HEK293 (cell line): ENCODE results near the gene AARS2.
A peak's percentile ranks its signal among the peaks of the same experiment; 100 is the strongest.

Experiments
- FEZF1 ChIP-seq: fragments of 450-650 bp; formaldehyde crosslinking; IDR thresholded peaks from 2 replicates; pipeline ENCODE4 v1.5.1; 2016; ENCODE audit warnings: missing biosample characterization, missing genetic modification characterization
- HOXA7 ChIP-seq: sonication (generic); formaldehyde crosslinking; IDR thresholded peaks from 2 replicates; pipeline ENCODE4 v1.8.1; 2022; ENCODE audit warnings: missing genetic modification reagents, borderline replicate concordance
- KLF9 ChIP-seq: fragments of 450-650 bp; formaldehyde crosslinking; IDR thresholded peaks from 2 replicates; pipeline ENCODE4 v1.5.1; 2016; ENCODE audit warnings: missing biosample characterization, missing genetic modification characterization, low read depth
- SP3 ChIP-seq: fragments of 450-650 bp; formaldehyde crosslinking; IDR thresholded peaks from 2 replicates; pipeline ENCODE4 v1.5.1; 2016; ENCODE audit warnings: missing biosample characterization, missing genetic modification characterization
- ZBTB21 ChIP-seq: fragments of 450-650 bp; formaldehyde crosslinking; IDR thresholded peaks from 2 replicates; pipeline ENCODE4 v1.5.1; 2017; ENCODE audit warnings: missing biosample characterization, missing genetic modification characterization
- ZEB2 ChIP-seq: fragments of 450-650 bp; formaldehyde crosslinking; IDR thresholded peaks from 2 replicates; pipeline ENCODE4 v1.5.1; 2016; ENCODE audit warnings: missing biosample characterization, missing genetic modification characterization
- ZNF121 ChIP-seq: fragments of 450-650 bp; formaldehyde crosslinking; IDR thresholded peaks from 2 replicates; pipeline ENCODE4 v1.5.1; 2016; ENCODE audit warnings: missing biosample characterization, missing genetic modification characterization
- ZNF132 ChIP-seq: fragments of 450-650 bp; formaldehyde crosslinking; IDR thresholded peaks from 2 replicates; pipeline ENCODE4 v1.5.1; 2017; ENCODE audit warnings: missing biosample characterization, missing genetic modification characterization, borderline replicate concordance
- ZNF138 ChIP-seq: fragments of 450-650 bp; formaldehyde crosslinking; IDR thresholded peaks from 2 replicates; pipeline ENCODE4 v1.5.1; 2016; ENCODE audit warnings: missing biosample characterization, missing genetic modification characterization, borderline replicate concordance
- ZNF155 ChIP-seq: fragments of 450-650 bp; formaldehyde crosslinking; IDR thresholded peaks from 2 replicates; pipeline ENCODE4 v1.5.1; 2016; ENCODE audit warnings: missing biosample characterization, missing genetic modification characterization
- ZNF157 ChIP-seq: fragments of 450-650 bp; formaldehyde crosslinking; IDR thresholded peaks from 2 replicates; pipeline ENCODE4 v1.5.1; 2016; ENCODE audit warnings: missing biosample characterization, missing genetic modification characterization
- ZNF175 ChIP-seq: fragments of 450-650 bp; formaldehyde crosslinking; IDR thresholded peaks from 2 replicates; pipeline ENCODE4 v1.5.1; 2016; ENCODE audit warnings: missing biosample characterization, missing genetic modification characterization
- ZNF2 ChIP-seq: fragments of 450-650 bp; formaldehyde crosslinking; IDR thresholded peaks from 2 replicates; pipeline ENCODE4 v1.5.1; 2016; ENCODE audit warnings: missing biosample characterization, missing genetic modification characterization
- ZNF221 ChIP-seq: fragments of 450-650 bp; formaldehyde crosslinking; IDR thresholded peaks from 2 replicates; pipeline ENCODE4 v1.5.1; 2017; ENCODE audit warnings: missing biosample characterization, missing genetic modification characterization, borderline replicate concordance
- ZNF248 ChIP-seq: fragments of 450-650 bp; formaldehyde crosslinking; IDR thresholded peaks from 2 replicates; pipeline ENCODE4 v1.5.1; 2017; ENCODE audit warnings: missing biosample characterization, missing genetic modification characterization
- ZNF274 ChIP-seq, 2 experiments: fragments of 200-500 bp in 1 of 2; fragments of 450-650 bp in 1 of 2; sonication (Bioruptor generic) in 1 of 2; formaldehyde crosslinking in 1 of 2; IDR thresholded peaks; 2 replicates each; pipeline versions ENCODE4 v1.5.1 to v1.6.1; 2014 to 2016; ENCODE audit warnings: borderline replicate concordance in 1 of 2, inconsistent platforms in 1 of 2, low read length in 1 of 2, missing biosample characterization in 1 of 2, missing genetic modification characterization in 1 of 2
- ZNF341 ChIP-seq: fragments of 450-650 bp; formaldehyde crosslinking; IDR thresholded peaks from 2 replicates; pipeline ENCODE4; 2016; ENCODE audit warnings: low read depth, missing biosample characterization, missing genetic modification characterization
- ZNF350 ChIP-seq: fragments of 450-650 bp; formaldehyde crosslinking; IDR thresholded peaks from 2 replicates; pipeline ENCODE4 v1.5.0; 2017; ENCODE audit warnings: missing biosample characterization, mild to moderate bottlenecking, missing genetic modification characterization
- ZNF404 ChIP-seq: fragments of 450-650 bp; formaldehyde crosslinking; IDR thresholded peaks from 2 replicates; pipeline ENCODE4 v1.5.1; 2017; ENCODE audit warnings: missing biosample characterization, missing genetic modification characterization
- ZNF433 ChIP-seq: fragments of 450-650 bp; formaldehyde crosslinking; IDR thresholded peaks from 2 replicates; pipeline ENCODE4 v1.5.1; 2016; ENCODE audit warnings: missing biosample characterization, missing genetic modification characterization, low read depth
- ZNF548 ChIP-seq: fragments of 450-650 bp; formaldehyde crosslinking; IDR thresholded peaks from 2 replicates; pipeline ENCODE4 v1.5.1; 2016; ENCODE audit warnings: missing biosample characterization, missing genetic modification characterization
- ZNF585B ChIP-seq: fragments of 450-650 bp; formaldehyde crosslinking; IDR thresholded peaks from 2 replicates; pipeline ENCODE4 v1.5.1; 2016; ENCODE audit warnings: missing biosample characterization, missing genetic modification characterization
- ZNF610 ChIP-seq: fragments of 450-650 bp; formaldehyde crosslinking; IDR thresholded peaks from 2 replicates; pipeline ENCODE4 v1.5.1; 2016; ENCODE audit warnings: missing biosample characterization, missing genetic modification characterization, borderline replicate concordance
- ZNF654 ChIP-seq: fragments of 450-650 bp; formaldehyde crosslinking; IDR thresholded peaks from 2 replicates; pipeline ENCODE4 v1.5.1; 2016; ENCODE audit warnings: low read depth, missing biosample characterization, missing genetic modification characterization
- ZNF658 ChIP-seq: fragments of 450-650 bp; formaldehyde crosslinking; IDR thresholded peaks from 2 replicates; pipeline ENCODE4; 2016; ENCODE audit warnings: missing biosample characterization, missing genetic modification characterization
- ZNF707 ChIP-seq: fragments of 450-650 bp; formaldehyde crosslinking; IDR thresholded peaks from 2 replicates; pipeline ENCODE4 v1.5.1; 2016; ENCODE audit warnings: missing biosample characterization, missing genetic modification characterization
- ZSCAN16 ChIP-seq: fragments of 450-650 bp; formaldehyde crosslinking; IDR thresholded peaks from 2 replicates; pipeline ENCODE4 v1.5.1; 2016; ENCODE audit warnings: missing biosample characterization, missing genetic modification characterization
- ZSCAN23 ChIP-seq: fragments of 450-650 bp; formaldehyde crosslinking; IDR thresholded peaks from 2 replicates; pipeline ENCODE4 v1.5.1; 2016; ENCODE audit warnings: missing biosample characterization, missing genetic modification characterization
- TF ChIP-seq, protein P1 (sequence below): fragments of 450-650 bp; formaldehyde crosslinking; IDR thresholded peaks from 2 replicates; pipeline ENCODE4 v1.5.1; 2017; ENCODE audit warnings: missing biosample characterization, mild to moderate bottlenecking, missing genetic modification characterization, moderate library complexity
- TF ChIP-seq, protein P2 (sequence below): fragments of 450-650 bp; formaldehyde crosslinking; IDR thresholded peaks from 2 replicates; pipeline ENCODE4 v1.5.1; 2016; ENCODE audit warnings: missing biosample characterization, missing genetic modification characterization
- TF ChIP-seq, protein P3 (sequence below): IDR thresholded peaks from 2 replicates; pipeline ENCODE4 v1.6.1; 2011; ENCODE audit warnings: mild to moderate bottlenecking, low read depth, low read length, borderline replicate concordance
- TF ChIP-seq, protein P4 (sequence below): fragments of 450-650 bp; formaldehyde crosslinking; IDR thresholded peaks from 2 replicates; pipeline ENCODE4 v1.5.1; 2017; ENCODE audit warnings: missing biosample characterization, missing genetic modification characterization
- TF ChIP-seq, protein P5 (sequence below): fragments of 450-650 bp; formaldehyde crosslinking; IDR thresholded peaks from 2 replicates; pipeline ENCODE4 v1.5.1; 2017; ENCODE audit warnings: missing biosample characterization, missing genetic modification characterization

Gene AARS2

DNA sequence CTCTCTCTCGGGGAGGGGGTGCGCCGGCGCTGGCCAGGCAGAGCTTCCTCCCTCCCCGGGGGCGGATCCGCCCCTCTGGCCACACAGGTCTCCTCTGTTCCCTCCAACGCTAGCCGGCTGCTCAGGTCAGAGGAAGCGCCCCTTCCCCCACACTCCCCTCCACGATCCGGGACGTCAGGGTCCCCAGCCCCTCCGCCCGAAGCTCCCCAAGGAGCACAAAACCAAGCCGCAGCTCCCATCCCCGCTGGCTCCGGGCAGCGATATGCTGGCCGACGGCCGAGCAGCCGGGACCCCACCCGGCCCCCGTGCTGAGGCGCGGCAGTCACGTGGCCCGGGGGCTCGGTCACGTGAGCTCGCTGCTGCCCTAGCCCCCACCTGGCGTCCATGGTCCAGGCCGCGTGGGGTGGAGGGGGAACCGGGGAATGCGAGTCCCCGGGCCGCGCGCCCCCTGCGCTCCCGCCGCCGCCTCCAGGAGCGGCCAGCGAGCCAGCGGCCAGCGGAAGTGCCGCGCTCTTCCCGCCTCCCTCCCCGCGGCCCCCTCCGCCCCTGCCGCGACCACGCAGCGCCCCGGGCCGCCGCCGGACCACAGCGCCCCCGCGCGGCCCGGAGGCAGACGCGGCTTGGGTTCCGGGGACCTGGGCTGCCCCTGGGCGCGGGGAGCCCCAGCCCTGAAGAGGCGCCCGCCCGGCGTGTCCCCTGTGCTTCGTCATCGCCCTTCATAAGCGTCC lies 56.0 kb downstream of the AARS2 start, which contains the start of gene SLC35B2 (continued):
- TF ChIP-seq ZNF341 (tag by site-specific recombination) (peak; percentile 69), ZSCAN16 (tag by site-specific recombination) (no peak), ZNF155 (tag by site-specific recombination) (no peak), ZNF221 (tag by site-specific recombination) (no peak), KLF9 (tag by site-specific recombination) (peak; percentile 87), ZNF350 (tag by site-specific recombination) (no peak), ZNF248 (tag by site-specific recombination) (no peak), SP3 (tag by site-specific recombination) (peak; percentile 87), ZNF175 (tag by site-specific recombination) (no peak), ZNF2 (peak; percentile 26; the same call in 1 of the 2 replicates), ZNF658 (no peak), ZNF132 (tag by site-specific recombination) (no peak), ZNF707 (no peak), ZEB2 (tag by site-specific recombination) (peak; percentile 85), ZNF585B (tag by site-specific recombination) (no peak), ZNF157 (tag by site-specific recombination) (no peak), ZNF610 (tag by site-specific recombination) (peak; percentile 79), ZNF433 (tag by site-specific recombination) (no peak), ZNF548 (no peak), ZNF404 (no peak), ZSCAN23 (peak; percentile 51; the same call in 1 of the 2 replicates), ZNF121 (tag by site-specific recombination) (no peak), ZBTB21 (tag by site-specific recombination) (peak; percentile 44; the same call in 1 of the 2 replicates), ZNF274 (IDR thresholded peaks at IDR 0.05; ENCODE audit: low read length) (no peak), ZNF274 (tag by site-specific recombination; IDR thresholded peaks at IDR 0.05; ENCODE audit: borderline replicate concordance) (no peak), ZNF654 (no peak), HOXA7 (CRISPR knock-in tag) (no peak), FEZF1 (tag by site-specific recombination) (no peak), ZNF138 (tag by site-specific recombination) (no peak)
- TF ChIP-seq, protein P1, sequence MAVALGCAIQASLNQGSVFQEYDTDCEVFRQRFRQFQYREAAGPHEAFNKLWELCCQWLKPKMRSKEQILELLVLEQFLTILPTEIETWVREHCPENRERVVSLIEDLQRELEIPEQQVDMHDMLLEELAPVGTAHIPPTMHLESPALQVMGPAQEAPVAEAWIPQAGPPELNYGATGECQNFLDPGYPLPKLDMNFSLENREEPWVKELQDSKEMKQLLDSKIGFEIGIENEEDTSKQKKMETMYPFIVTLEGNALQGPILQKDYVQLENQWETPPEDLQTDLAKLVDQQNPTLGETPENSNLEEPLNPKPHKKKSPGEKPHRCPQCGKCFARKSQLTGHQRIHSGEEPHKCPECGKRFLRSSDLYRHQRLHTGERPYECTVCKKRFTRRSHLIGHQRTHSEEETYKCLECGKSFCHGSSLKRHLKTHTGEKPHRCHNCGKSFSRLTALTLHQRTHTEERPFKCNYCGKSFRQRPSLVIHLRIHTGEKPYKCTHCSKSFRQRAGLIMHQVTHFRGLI (tag by site-specific recombination), result peak; percentile 41; the same call in 1 of the 2 replicates
- TF ChIP-seq, protein P2, sequence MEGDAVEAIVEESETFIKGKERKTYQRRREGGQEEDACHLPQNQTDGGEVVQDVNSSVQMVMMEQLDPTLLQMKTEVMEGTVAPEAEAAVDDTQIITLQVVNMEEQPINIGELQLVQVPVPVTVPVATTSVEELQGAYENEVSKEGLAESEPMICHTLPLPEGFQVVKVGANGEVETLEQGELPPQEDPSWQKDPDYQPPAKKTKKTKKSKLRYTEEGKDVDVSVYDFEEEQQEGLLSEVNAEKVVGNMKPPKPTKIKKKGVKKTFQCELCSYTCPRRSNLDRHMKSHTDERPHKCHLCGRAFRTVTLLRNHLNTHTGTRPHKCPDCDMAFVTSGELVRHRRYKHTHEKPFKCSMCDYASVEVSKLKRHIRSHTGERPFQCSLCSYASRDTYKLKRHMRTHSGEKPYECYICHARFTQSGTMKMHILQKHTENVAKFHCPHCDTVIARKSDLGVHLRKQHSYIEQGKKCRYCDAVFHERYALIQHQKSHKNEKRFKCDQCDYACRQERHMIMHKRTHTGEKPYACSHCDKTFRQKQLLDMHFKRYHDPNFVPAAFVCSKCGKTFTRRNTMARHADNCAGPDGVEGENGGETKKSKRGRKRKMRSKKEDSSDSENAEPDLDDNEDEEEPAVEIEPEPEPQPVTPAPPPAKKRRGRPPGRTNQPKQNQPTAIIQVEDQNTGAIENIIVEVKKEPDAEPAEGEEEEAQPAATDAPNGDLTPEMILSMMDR (tag by site-specific recombination), result 0 out of 2 replicates have a peak, but pooled peaks have one; percentile 32
- TF ChIP-seq, protein P3, sequence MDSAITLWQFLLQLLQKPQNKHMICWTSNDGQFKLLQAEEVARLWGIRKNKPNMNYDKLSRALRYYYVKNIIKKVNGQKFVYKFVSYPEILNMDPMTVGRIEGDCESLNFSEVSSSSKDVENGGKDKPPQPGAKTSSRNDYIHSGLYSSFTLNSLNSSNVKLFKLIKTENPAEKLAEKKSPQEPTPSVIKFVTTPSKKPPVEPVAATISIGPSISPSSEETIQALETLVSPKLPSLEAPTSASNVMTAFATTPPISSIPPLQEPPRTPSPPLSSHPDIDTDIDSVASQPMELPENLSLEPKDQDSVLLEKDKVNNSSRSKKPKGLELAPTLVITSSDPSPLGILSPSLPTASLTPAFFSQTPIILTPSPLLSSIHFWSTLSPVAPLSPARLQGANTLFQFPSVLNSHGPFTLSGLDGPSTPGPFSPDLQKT, result no peak
- TF ChIP-seq, protein P4, sequence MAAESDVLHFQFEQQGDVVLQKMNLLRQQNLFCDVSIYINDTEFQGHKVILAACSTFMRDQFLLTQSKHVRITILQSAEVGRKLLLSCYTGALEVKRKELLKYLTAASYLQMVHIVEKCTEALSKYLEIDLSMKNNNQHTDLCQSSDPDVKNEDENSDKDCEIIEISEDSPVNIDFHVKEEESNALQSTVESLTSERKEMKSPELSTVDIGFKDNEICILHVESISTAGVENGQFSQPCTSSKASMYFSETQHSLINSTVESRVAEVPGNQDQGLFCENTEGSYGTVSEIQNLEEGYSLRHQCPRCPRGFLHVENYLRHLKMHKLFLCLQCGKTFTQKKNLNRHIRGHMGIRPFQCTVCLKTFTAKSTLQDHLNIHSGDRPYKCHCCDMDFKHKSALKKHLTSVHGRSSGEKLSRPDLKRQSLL (tag by site-specific recombination), result no peak
- TF ChIP-seq, protein P5, sequence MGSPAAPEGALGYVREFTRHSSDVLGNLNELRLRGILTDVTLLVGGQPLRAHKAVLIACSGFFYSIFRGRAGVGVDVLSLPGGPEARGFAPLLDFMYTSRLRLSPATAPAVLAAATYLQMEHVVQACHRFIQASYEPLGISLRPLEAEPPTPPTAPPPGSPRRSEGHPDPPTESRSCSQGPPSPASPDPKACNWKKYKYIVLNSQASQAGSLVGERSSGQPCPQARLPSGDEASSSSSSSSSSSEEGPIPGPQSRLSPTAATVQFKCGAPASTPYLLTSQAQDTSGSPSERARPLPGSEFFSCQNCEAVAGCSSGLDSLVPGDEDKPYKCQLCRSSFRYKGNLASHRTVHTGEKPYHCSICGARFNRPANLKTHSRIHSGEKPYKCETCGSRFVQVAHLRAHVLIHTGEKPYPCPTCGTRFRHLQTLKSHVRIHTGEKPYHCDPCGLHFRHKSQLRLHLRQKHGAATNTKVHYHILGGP (tag by site-specific recombination), result no peak
